PC-9 (cell line): ENCODE data around the gene ACACB. TPM values are rescaled to one million over a fixed set of nuclear protein-coding genes. Genes with fewer than 3 reads are reported as not detected.

ENCODE experiments used
- BruUV-seq: library from RNA; stranded (reverse); fragments of 400-500 nt; replicated peaks from 2 replicates; lab custom pipeline; 2021; lab: Mats Ljungman, UMichigan
- CTCF ChIA-PET: fragments of 300-600 bp; sonication (Branson Sonifier 250); formaldehyde crosslinking; loops from one replicate; lab custom pipeline; 2022; ENCODE audit warnings: antibody characterized with exemption; lab: Charles Lee
- POLR2A ChIA-PET: fragments of 300-600 bp; sonication (Branson Sonifier 250); formaldehyde crosslinking; loops from one replicate; lab custom pipeline; 2022; ENCODE audit warnings: antibody characterized with exemption; ENCODE audit not compliant: unreplicated experiment; lab: Charles Lee
- DNase-seq, 2 experiments: peaks; one replicate each; pipeline versions ENCODE4 v3.0.0 to v3.0.0-alpha.2; 2015 to 2022; ENCODE audit warnings: mixed read lengths in 1 of 2
- H2AFZ ChIP-seq: fragments of 200-600 bp; sonication (generic); 2 replicates; pipeline ENCODE4 v1.8.1; 2017; ENCODE audit warnings: antibody characterized with exemption
- H3F3A ChIP-seq: fragments of 200-600 bp; sonication (generic); 2 replicates; pipeline ENCODE4 v1.8.1; 2017; ENCODE audit warnings: antibody characterized with exemption, mild to moderate bottlenecking, low read depth; ENCODE audit not compliant: insufficient read depth
- H3K27ac ChIP-seq: fragments of 200-600 bp; sonication (generic); 2 replicates; pipeline ENCODE4 v1.6.1; 2016; ENCODE audit warnings: mixed run types
- H3K27me3 ChIP-seq: fragments of 200-600 bp; sonication (generic); 2 replicates; pipeline ENCODE4 v1.6.1; 2016; ENCODE audit warnings: low read depth, mixed run types; ENCODE audit not compliant: insufficient read depth
- H3K36me3 ChIP-seq: fragments of 200-600 bp; sonication (generic); 2 replicates; pipeline ENCODE4 v1.6.1; 2016; ENCODE audit warnings: low read depth, mixed run types
- H3K4me1 ChIP-seq: fragments of 200-600 bp; sonication (generic); replicated peaks from 2 replicates; pipeline ENCODE4 v1.6.1; 2016; ENCODE audit warnings: mixed run types; ENCODE audit not compliant: insufficient read depth
- H3K4me2 ChIP-seq: fragments of 200-600 bp; sonication (generic); 2 replicates; pipeline ENCODE4 v1.6.1; 2017; ENCODE audit warnings: mixed run types
- H3K4me3 ChIP-seq: fragments of 200-600 bp; sonication (generic); 2 replicates; pipeline ENCODE4 v1.6.1; 2016; ENCODE audit warnings: mixed run types
- H3K79me2 ChIP-seq: fragments of 200-600 bp; sonication (generic); 2 replicates; pipeline ENCODE4 v1.6.1; 2017; ENCODE audit warnings: low read depth, mixed run types
- H3K9me2 ChIP-seq: fragments of 200-600 bp; sonication (generic); 2 replicates; pipeline ENCODE4 v1.8.1; 2017; ENCODE audit warnings: mild to moderate bottlenecking; ENCODE audit not compliant: insufficient read depth
- H3K9me3 ChIP-seq: fragments of 200-600 bp; sonication (generic); 2 replicates; pipeline ENCODE4 v1.8.1; 2016; ENCODE audit warnings: low read depth; ENCODE audit not compliant: insufficient read depth
- H4K20me1 ChIP-seq: fragments of 200-600 bp; sonication (generic); 2 replicates; pipeline ENCODE4 v1.8.1; 2017; ENCODE audit not compliant: insufficient read depth
- EZH2 ChIP-seq: fragments of 200-600 bp; sonication (generic); IDR thresholded peaks from 2 replicates; pipeline ENCODE4 v1.8.0; 2017; ENCODE audit warnings: antibody characterized with exemption, low read depth
- intact Hi-C: fragments of 100-400 bp; cut with micrococcal nuclease; formaldehyde crosslinking; loops from one replicate; pipeline ENCODE4 v1.10.0; 2022; ENCODE audit not compliant: unreplicated experiment
- total RNA-seq: library from RNA; stranded (reverse); gene quantifications from 2 replicates; pipeline ENCODE4 v1.2.3, GENCODE V29; 2021
- TF ChIP-seq, protein P1 (sequence below): fragments of 200-600 bp; sonication (generic); conservative IDR thresholded peaks from 2 replicates; pipeline ENCODE4 v1.6.1; 2017; ENCODE audit warnings: mixed run types, antibody characterized with exemption, mild to moderate bottlenecking, moderate library complexity

ACACB gene
- total RNA-seq, 1 experiment from 2014 or later, result 13.8 TPM

DNA sequence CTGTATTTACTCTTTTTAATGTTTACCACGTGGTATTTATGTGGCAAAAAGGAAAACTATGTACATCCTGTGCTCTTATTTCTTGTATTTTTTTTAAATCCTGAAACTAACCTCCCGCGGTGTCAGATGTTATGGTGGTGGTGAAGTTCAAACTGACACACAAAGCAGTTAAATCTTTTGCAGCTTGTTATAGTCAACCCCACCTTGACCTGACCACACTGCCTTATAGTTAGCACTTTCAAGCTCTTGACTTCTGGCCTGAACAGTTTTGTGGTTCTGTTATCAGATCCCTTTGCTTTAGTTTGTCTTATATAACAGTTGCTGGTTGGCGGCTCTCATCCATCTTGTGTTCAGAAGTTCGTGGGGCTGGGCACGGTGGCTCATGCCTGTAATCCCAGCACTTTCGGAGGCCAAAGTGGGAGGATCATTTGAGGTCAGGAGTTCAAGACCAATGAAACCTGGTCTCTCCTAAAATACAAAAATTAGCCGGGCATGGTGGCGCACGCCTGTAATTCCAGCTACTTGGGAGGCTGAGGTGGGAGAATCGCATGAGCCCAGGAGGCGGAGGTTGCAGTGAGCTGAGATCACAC, 16.9 kb upstream of the ACACB start:
- Histone ChIP-seq H3K4me1 (peaks cover 12% of the 10 kb centered on the region), H3F3A (no peaks in the 10 kb centered on the region), H3K4me3 (peak overlapping the region; percentile 65; the same call in 1 of the 2 replicates), H2AFZ (no peak overlapping the region), H3K79me2 (peaks cover 6% of the 10 kb centered on the region; the same call in 1 of the 2 replicates), H3K4me2 (peak overlapping the region; percentile 74), H4K20me1 (no peaks in the 10 kb centered on the region), H3K36me3 (peaks cover 6% of the 10 kb centered on the region; the same call in 1 of the 2 replicates), H3K9me2 (no peaks in the 10 kb centered on the region), H3K9me3 (no peaks in the 10 kb centered on the region), H3K27ac (no peak overlapping the region), H3K27me3 (no peaks in the 10 kb centered on the region)
- DNase-seq, result no peak
- ChIA-PET POLR2A (no interaction called here), CTCF (no interaction called here)
- intact Hi-C loops, result loop anchor here (5.0 to 10.0 kb wide), 2 partner anchors 288 to 1185 kb away; no protein-coding TSS in a partner anchor
- TF ChIP-seq EZH2, result no peak
- TF ChIP-seq, protein P1, sequence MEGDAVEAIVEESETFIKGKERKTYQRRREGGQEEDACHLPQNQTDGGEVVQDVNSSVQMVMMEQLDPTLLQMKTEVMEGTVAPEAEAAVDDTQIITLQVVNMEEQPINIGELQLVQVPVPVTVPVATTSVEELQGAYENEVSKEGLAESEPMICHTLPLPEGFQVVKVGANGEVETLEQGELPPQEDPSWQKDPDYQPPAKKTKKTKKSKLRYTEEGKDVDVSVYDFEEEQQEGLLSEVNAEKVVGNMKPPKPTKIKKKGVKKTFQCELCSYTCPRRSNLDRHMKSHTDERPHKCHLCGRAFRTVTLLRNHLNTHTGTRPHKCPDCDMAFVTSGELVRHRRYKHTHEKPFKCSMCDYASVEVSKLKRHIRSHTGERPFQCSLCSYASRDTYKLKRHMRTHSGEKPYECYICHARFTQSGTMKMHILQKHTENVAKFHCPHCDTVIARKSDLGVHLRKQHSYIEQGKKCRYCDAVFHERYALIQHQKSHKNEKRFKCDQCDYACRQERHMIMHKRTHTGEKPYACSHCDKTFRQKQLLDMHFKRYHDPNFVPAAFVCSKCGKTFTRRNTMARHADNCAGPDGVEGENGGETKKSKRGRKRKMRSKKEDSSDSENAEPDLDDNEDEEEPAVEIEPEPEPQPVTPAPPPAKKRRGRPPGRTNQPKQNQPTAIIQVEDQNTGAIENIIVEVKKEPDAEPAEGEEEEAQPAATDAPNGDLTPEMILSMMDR, result no peak
- BruUV-seq, result TSS peak; percentile 30

DNA sequence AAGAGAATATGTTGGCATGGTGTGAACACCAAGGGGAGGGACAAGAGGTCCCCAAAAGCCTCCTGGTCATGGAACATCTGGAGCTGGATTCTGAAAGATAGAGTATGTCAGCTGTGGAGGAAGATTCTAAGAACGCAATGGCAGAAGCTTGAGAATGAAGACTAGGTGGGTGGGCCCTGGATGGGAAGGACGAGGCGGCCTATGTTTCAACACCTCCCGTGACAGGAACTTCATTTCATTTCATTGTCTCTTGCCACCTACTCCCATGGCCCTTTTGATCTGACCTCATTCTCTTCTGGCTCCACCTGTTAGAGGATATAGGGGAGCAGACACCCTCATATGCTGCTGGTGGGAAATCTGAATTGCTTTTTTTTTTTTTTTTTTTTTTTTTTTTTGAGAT, 15.6 kb upstream of the ACACB start:
- Histone ChIP-seq H3K27me3 (no peaks in the 10 kb centered on the region), H3K4me2 (no peak overlapping the region), H3K36me3 (peaks cover 8% of the 10 kb centered on the region; the same call in 1 of the 2 replicates), H2AFZ (no peak overlapping the region), H3K27ac (no peak overlapping the region), H3K4me3 (no peak overlapping the region), H3K79me2 (peaks cover 6% of the 10 kb centered on the region; the same call in 1 of the 2 replicates), H3K9me2 (no peaks in the 10 kb centered on the region), H4K20me1 (no peaks in the 10 kb centered on the region), H3F3A (no peaks in the 10 kb centered on the region), H3K9me3 (no peaks in the 10 kb centered on the region), H3K4me1 (peaks cover 12% of the 10 kb centered on the region)
- POLR2A ChIA-PET, result interaction anchor here (0.7 kb wide), 1 partner anchor 464 kb away, joined by 22 read pairs; no protein-coding TSS in a partner anchor
- CTCF ChIA-PET, result interaction anchor here (0.6 kb wide), 1 partner anchor 23 kb away, joined by 4 read pairs; no protein-coding TSS in a partner anchor
- no peak for DNase-seq
- no TSS peak for BruUV-seq
- no peak for TF ChIP-seq EZH2
- TF ChIP-seq, protein P1, result no peak
- intact Hi-C loops, result no loop called here

DNA sequence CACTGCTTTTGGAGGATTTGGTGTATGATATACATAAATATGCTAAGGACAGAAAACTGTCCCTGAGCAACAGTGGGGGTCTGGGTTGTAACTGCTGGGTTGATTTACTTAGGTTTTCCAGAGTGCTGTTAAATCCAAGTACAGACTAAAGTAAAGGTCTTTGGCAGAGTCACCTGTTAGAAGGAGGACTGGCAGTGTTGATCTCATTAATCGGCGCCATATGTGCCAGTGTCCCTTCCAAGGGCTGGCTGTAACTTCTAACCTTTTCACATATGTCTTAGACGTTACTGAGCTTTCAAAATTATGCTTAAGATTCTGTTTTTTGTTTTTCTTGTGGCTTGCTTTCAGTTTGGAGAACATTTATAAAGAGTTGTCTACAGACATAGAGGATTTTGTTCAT, 13.9 kb upstream of the ACACB start:
- Histone ChIP-seq H3K9me3 (no peaks in the 10 kb centered on the region), H3K79me2 (peaks cover 6% of the 10 kb centered on the region; the same call in 1 of the 2 replicates), H4K20me1 (no peaks in the 10 kb centered on the region), H3K36me3 (peaks cover 8% of the 10 kb centered on the region; the same call in 1 of the 2 replicates), H2AFZ (no peak overlapping the region), H3K27ac (no peak overlapping the region), H3K4me2 (no peak overlapping the region), H3K27me3 (no peaks in the 10 kb centered on the region), H3K4me1 (peaks cover 9% of the 10 kb centered on the region), H3K9me2 (no peaks in the 10 kb centered on the region), H3K4me3 (no peak overlapping the region), H3F3A (no peaks in the 10 kb centered on the region)
- intact Hi-C loops, result no loop called here
- ChIA-PET POLR2A (no interaction called here), CTCF (interaction anchor here (0.6 kb wide), 1 partner anchor 10 kb away, joined by 3 read pairs; no protein-coding TSS in a partner anchor)
- TF ChIP-seq, protein P1, result no peak
- TF ChIP-seq EZH2, result no peak
- no peak for DNase-seq
- no TSS peak for BruUV-seq
